ENCODE results near the gene EIF4H.
"Not testable (repeated sequence)": the region's sequence is repeated elsewhere in the genome, so short reads cannot be mapped to it uniquely, and the experiment has no call there.

EIF4H gene

DNA sequence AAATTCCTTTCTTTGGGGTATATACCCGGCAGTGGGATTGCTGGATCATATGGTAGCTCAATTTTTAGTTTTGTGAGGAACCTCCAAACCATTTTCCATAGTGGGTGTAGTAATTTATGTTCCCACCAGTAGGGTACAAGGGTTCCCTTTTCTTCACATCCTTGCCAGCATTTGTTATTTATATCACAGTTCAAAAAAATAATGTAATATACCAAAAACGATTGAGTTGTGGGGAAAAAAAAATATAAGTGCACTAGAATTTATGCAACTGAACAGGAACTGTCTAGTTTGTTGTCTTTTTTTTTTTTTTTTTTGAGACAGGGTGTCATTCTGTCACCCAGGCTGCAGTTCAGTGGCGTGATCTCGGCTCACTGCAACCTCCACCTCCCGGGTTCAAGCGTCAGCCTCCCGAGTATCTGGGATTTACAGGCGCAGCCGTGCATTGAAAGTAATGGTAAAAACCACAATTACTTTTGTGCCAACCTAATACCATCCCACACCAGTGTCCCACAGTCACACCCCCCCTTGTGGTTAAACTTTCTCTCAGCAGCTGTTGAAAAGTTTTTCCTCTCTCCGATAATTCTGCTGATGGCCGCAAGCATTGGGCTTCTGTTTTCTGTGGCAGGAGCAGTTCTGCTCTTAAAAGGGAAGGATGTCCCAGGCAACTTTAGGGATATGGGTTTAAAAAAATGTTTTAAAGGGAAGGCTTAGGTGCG lies 28.8 kb downstream of the EIF4H start:
- peak; percentile 86 to 89 for DNase-seq

DNA sequence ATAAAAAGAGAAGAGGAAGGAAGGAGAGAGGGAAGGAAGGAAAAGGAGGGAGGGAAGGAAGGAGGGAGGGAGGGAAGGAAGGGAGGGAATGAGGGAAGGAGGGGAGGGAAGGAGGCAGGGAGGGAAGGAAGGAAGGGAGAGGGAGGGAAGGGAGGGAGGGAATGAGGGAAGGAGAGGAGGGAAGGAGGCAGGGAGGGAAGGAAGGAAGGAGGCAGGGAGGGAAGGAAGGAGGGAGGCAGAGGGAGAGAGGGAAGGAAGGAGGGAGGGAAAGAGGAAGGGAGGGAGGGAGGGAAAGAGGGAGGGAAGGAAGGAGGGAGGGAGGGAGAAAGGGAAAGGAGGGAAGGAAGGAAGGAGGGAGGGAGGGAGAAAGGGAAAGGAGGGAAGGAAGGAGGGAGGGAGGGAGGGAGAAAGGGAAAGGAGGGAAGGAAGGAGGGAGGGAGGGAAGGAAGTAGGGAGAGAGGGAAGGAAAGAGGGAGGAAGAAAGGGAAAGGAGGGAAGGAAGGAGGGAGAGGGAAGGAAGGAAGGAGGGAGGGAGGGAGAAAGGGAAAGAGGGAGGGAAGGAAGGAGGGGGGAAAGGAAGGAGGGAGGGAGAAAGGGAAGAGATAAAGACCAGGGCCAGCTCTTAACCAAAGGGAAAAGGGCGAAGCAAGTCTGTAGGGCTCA lies 29.9 kb downstream of the EIF4H start:
- no peak for DNase-seq

DNA sequence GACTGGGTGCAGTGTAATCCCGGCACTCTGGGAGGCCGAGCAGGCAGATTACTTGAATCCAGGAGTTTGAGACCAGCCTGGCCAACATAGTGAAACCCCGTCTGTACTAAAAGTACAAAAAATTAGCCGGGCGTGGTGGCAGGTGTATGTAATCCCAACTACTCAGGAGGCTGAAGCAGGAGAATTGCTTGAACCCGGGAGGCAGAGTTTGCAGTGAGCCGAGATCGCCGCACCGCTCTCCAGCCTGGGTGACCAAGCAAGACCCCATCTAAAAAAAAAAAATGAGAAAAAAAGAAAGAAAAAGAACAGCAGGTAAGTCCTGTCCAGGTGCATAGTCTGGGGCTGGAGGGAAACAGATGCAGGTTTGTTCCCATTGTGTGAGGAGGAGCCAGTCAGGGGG lies 31.9 kb downstream of the EIF4H start:
- not testable (repeated sequence) for DNase-seq

DNA sequence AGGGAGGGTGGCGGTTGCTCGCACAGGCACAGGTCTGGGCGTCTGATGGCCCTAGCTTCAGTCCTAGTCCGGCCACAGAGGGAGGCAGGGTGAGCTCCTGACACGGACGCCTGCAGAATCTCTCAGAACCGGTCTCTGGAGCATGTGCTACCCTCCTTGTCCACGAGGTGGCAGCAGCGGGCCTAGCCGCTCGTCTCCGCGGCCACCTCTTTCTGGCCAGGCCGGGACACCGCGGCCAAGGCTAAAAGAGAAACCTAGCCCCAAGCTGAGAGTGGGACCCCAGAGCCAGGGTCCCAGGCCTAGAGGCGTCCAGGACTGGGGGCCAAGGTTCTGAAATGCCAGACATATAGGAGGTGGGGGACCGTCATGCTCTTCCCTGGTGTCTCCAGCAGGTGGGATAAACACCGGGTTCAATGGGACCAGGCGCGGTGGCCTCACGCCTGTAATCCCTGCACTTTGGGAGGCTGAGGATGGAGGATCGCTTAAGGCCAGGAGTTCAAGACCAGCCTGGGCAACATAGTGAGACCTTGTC lies 32.5 kb downstream of the EIF4H start:
- DNase-seq = peak; percentile 89 to 92

DNA sequence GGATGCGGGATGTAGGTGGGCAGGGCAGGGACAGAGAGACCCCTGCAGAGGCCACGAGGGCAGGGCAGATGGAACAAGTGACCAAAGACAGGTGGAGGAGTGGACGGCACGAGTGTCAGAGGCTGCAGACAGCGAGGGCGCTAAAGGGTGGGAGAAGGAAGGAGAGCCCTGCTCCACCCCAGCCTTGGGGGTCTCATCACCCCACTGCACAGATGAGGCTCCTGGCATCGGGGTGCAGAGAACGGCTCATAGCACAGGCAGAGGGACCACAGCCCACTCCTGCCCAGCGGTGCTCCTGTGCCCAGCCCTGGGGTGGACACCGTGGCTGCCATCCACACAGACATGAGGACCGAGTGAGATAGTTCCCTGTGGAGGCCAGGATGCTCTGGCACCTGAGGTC lies 33.4 kb downstream of the EIF4H start:
- DNase-seq = no peak

DNA sequence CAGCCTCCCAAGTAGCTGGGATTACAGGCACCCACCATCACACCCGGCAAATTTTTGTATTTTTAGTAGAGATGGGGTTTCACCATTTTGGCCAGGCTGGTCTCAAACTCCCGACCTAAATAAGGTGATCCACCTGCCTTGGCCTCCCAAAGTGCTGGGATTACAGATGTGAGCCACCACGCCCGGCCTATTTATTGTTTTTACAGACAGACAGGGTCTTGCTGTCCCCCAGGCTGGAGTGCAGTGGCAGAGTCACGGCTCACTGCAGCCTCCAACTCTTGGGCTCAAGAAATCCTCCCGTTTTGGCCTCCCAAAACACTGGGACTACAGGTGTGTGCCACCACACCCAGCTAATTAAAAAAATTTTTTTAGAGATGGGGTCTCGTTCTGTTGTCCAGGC lies 34.1 kb downstream of the EIF4H start:
- not testable (repeated sequence) for DNase-seq

DNA sequence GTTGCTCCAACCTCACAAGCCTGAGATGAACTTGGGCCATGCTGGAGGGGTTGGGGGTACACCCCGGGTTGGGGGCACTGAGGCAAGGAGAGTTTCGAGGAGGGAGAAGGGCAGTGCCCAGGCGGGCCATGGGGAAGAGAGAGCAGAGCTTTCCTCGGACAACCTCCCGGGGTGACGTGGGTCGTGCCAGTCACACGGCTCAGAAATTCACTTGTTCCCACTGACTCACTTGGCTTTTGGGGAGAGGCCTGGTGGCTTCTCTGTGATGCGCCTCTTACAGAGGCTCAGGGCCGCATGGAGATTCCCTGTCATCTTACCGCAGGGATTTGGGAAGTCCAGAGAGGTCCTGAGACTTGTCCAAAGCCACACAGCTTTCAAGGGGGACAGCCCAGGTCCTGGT lies 38.5 kb downstream of the EIF4H start:
- peak; percentile 41 to 68 for DNase-seq

DNA sequence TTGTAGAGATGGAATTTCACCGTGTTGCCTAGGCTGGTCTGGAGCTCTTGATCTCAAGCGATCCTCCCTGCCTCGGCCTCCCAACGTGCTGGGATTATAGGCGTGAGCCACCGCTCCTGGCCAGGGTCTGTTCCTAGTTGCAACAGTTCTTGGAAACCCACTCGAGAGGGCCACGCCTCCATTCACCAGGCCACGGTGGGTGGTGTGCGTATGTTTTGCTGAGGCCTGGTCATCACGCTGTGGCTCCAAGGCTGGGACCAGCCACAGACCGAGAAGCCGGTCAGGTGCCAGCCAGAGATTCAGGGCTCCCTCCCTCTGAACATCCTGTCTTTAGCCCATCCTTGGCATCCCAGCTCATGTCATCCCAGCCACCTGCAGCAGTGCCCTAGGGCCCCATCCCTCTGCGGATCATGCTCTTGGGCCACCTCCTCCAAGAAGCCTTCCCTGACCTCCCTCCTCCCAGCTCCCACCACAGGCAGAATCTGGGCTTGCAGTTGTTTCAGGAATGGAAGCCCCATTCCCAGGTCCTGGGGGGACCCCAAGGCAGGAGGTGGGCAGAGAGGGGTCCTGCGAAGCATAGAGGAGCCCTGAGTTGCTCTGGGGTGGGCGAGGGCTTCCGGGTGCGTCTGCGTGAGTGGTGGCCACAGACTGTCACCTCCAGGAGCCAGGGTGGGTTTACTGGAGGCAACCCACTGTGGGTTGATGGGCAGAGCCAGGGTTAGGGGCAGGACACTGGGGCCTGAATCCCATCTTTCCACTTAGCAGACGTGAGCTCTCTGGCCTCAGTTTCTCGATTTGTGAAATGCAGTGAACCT lies 40.9 kb downstream of the EIF4H start:
- no peak for DNase-seq

DNA sequence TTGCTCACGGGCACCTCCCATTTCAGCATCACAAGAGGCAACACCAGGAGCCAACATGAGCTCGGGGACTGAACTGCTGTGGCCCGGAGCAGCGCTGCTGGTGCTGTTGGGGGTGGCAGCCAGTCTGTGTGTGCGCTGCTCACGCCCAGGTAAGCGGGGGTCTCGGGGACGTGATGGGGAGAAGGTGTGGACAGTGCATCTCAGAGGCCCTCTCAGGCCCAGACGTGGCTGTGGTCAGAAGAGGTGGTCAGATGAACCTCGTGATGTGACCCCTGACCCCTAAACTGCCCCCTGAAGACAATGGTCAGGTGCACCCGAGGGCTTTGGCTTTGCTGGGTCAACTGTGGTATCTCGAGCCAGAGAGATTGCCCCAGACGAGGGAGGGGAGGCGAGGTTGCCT lies 41.8 kb downstream of the EIF4H start:
- no peak for DNase-seq

DNA sequence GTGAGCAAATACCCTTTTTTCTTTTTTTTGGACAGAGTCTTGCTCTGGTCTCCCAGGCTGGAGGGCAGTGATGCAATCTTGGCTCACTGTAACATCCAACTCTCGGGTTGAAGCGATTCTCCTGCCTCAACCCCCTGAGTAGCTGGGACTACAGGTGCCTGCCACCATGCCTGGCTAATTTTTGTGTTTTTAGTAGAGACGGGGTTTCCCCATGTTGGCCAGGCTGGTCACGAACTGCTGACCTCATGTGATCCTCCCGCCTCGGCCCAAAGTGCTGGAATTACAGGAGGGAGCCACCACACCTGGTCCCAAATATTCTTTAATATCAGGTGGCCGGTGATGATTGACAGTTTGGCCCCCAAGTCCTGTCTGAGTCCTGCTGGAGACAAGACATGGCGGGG lies 42.2 kb downstream of the EIF4H start:
- DNase-seq = peak in 1 of 2 donors; percentile 10

DNA sequence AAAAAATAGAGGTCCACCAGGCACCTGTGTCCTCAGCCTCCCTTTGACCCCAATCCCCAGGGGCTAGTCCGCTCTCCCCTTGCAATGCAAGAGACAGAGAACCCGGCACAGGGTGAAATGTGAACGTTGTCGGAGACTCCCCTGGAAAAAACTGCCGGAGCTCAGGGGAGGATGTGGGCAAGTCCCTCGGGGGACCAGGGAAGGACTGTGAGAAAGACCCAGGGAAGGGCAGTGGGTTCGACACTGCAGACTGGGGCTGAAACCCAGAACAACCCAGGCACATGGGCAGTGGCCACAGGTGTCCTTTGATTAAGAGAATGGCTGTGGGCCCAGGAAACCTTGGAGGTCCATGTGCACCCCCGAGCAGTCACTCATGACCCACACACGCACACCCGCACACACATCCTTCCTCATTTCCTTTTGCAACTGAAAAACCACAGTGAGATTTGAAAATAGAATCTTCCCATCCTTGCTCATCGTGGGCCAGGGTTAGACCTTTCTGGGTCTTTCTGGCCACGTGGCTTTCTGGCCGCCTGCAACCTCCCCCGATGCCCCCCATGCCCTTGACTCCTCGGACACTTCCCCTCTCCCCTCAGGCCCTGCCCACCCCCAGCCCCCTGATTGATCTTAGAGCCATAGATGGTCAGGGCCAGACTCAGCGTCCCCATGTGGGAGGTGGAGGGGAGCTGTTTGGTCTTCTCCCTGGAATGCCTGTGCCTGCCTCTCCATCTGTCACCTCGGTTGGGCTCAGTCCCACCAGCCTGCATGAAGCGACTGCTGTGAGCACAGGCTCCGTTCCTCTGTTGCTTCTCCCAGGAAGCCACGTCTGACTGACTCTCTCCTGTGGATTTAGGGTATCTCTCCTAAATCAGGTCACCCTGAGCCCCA lies 43.5 kb downstream of the EIF4H start:
- peak; percentile 80 to 84 for DNase-seq

DNA sequence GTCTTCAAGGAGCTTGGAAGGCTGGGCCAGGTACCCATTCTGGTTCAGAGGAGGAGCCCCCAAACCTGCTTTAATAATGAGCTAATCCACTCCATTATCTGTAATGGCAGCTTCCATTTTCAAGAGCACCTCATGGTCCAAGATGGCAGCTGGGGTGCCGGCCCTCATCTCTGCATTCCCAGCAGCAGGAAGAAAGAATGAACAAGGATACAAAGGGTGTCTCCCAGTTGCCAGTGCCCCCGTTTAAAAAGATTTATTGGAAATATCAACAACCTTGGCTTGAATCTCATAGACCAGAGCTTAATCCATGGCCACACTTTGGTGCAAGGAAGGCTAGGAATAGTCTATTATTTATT lies 44.2 kb downstream of the EIF4H start:
- no peak for DNase-seq

DNA sequence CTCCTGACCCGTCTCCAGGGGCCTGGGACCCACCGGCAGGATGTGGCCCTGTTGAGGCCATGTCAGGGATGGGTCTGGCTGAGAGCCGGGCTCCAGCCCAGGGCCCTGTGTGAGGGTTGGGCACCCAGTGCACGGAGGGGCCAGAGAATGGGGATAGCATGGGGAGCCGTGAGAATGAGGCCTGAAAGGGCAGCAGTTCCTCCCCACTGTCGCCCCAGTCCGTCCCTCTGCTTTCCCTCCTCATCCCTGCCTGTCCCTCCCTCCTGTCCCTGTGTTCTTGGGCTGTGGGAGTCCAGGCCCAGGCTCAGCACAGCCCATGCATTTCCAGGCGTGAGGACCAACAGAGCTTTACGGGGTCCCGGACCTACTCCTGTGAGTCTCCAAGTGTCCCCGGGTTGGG lies 45.3 kb downstream of the EIF4H start:
- DNase-seq = no peak

DNA sequence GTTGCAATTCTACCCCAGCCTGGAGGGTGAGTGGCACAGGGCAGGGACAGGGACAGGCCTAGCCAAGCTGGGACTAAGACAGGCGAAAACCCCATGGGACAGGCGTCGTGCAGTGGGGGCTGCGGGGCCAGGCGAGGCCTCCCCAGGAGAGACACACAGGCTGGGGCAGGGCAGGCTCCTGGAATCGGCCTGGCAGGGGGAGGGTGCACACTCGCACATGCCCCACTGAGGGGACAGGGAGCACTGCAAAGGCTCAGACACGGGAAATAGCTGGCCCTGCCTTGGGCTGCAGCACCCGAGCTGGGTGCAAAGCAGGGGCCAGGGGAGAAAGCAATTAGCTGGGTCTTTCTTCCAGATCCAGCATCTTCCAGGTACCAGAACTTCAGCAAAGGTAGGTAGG lies 46.1 kb downstream of the EIF4H start:
- DNase-seq = no peak

DNA sequence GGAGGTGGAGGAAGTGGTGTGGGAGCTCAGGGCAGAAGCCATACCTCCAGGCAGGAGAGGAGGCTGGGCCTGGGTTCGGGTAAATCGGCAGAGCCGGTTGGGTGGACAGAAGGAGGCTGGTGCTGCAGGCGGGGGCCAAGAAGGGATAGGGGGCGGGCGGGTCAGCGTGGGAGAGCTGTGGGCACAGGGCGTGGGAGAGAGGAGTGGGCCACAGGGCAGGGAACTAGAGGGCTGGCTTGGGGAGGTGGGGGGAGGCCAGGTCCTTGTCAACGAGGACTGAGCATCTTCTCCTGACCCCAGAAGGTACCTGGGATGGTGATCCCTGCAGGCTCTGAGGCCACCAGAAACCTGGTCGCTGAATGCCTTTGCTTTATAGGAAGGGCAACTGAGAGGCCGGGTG lies 47.6 kb downstream of the EIF4H start:
- DNase-seq = no peak

DNA sequence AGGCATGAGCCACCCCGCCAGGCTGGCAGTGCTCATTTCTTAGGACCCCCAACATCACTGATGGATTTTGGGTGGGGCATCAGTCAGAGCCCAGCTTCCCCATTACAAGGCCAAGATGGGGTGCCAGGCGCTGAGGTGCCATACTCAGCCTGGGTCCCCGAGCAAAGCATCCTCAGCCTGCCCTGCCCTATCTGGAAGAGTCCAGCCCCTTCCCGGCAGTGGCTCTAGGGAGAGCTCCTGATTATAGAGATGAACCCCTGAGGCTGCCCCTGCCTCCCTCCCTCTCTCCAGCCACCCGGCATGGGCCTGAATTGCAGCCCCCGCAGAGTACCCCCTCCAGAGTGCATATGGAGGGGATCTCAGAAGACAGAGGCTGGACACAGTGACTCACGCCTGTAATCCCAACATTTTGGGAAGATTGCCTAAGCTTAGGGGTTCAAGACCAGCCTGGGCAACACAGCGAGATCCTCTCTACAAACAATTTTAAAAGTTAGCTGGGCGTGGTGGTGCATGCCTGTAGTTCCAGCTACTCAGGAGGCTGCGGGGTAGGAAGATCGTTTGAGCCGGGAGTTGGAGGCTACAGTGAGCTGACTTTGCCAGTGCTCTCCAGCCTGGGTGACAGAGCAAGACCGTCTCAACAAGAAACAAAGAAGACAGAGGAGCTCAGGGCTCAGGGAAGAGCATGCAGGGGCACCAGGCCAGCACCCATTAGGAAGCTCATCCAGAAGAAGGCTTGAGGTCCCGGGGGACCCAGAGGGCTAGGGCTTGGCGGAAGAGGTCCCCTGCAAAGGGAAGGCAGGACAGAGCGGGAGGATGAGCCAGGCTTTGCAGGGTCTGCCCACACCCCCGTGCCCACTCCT lies 48.9 kb downstream of the EIF4H start:
- no peak for DNase-seq

DNA sequence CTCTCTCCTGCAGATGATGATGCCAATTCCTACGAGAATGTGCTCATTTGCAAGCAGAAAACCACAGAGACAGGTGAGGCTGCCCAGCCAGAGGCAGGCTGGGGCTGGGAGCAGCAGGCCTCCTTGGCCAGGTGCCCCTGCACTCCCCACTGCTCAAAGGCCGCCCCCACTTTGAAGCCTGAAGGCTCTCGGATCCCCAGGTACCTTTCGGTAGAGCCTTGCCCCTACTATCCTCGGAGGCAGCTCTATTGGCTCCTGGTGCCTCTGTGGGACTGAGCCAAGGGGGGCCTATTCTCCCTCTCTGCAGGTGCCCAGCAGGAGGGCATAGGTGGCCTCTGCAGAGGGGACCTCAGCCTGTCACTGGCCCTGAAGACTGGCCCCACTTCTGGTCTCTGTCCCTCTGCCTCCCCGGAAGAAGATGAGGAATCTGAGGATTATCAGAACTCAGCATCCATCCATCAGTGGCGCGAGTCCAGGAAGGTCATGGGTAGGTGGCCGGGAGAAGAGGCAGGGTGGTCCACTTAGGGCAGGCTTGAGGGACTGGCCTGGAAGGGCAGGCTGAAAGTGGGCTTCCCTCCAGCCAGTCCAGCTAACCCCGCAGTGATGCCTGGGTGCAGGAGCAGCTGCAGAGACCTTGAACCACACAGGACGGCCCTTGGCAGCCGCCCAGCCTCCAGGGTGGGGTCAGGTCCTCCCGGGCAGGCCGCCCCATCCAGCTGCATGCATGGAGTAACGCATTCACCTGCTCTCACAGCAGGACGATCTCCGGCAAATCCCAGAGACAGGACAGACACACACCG lies 49.8 kb downstream of the EIF4H start:
- DNase-seq = no peak

DNA sequence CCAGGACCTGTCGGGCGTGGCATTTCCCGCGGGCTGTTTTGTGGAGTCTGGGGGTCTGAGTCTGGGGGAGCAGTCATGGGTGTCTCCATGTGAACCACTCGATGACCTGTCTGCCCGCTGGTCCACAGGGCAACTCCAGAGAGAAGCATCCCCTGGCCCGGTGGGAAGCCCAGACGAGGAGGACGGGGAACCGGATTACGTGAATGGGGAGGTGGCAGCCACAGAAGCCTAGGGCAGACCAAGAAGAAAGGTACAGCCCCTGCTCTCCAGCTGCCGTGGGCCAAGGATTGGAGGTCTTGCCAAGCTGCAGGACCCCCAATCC lies 50.3 kb downstream of the EIF4H start:
- no peak for DNase-seq

DNA sequence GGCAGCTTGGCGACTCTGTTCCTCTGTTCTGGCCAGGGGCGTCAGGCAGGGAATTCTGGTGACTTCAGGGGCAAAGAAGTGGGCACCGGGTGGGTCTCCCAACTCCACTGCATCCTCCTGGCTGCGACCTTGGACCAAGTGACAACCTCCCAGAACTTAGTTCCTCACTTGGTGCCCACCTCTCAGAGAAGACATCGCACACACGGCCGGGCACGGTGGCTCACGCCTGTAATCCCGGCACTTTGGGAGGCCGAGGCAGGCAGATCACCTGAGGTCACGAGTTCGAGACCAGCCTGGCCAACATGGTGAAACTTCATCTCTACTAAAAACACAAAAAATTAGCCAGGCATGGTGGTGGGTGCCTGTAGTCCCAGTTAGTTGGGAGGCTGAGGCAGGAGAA lies 50.8 kb downstream of the EIF4H start:
- DNase-seq = not testable (repeated sequence)

DNA sequence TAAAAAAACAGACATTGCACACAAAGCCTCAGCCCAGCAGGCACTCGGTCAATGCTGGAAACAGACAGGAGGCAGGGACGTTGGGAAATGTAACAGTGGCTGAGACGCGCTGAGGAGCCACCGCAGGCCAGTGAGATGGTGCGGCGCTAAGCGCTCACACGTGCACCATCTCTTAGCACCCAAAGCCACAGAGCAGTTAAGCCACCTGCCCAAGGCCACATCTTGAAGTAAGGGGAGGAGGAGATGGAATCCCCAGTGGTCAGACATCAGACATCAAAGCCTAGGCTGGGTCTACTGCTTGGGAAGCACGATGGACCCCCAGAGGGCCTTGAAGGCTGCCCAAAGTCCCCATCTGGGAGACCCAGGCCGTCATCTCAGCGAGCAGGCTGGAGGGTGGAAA lies 51.2 kb downstream of the EIF4H start:
- peak; percentile 18 to 27 for DNase-seq

DNA sequence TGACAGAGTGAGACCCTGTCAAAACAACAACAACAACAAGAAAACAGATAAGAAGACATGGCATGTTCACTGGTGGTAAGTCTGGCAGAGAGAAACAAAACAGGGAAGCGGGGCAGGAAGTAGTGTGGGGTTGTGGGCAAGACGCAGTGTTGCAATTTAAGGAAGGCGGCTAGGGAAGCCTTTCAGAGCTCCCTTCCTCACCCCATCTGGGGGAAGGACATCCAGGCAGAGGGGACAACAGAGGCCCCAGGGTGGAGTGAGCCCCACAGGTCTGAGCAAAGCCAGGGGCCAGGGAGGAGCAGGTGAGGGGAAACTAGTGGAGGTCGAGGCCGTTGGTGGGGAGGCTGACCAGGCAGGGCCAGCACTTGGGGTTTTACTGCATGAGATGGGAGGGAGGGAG lies 52.5 kb downstream of the EIF4H start:
- DNase-seq = peak; percentile 85 to 87
